DLD1 (cell line): ENCODE results near the gene TXNL4B.

Source experiments
- in situ Hi-C: cut with HindIII; loops from 2 replicates; pipeline ENCODE4 v1.10.0; 2017; ENCODE audit warnings: low sequenced_read_pairs

Gene TXNL4B

GRCh38 chr16:72042157-72042660 is 51.2 kb downstream of the TXNL4B start:
- in situ Hi-C loops: no loop called here

GRCh38 chr16:72036098-72036497 is 57.3 kb downstream of the TXNL4B start:
- in situ Hi-C loops: no loop called here
